ENCODE data around the gene SLC17A1. TPM values are rescaled to one million over a fixed set of nuclear protein-coding genes. Genes with fewer than 3 reads are reported as not detected.

SLC17A1 gene
- total and polyA plus RNA-seq, 10 of the 15 experiments (the other 5 are each of a cell fraction or from before 2014, with no cell fraction given): not detected

- TF ChIP-seq IKZF2 (IDR thresholded peaks at IDR 0.05) (no peak), SMAD5 (IDR thresholded peaks at IDR 0.05; ENCODE audit: low read depth) (no peak), CREB1 (IDR thresholded peaks at IDR 0.05; ENCODE audit: low read depth) (no peak), EZH2 (IDR thresholded peaks at IDR 0.05; ENCODE audit: borderline replicate concordance, control insufficient read depth, low read depth, low read length) (no peak), FOXM1 (IDR thresholded peaks at IDR 0.05; ENCODE audit: low read depth, low read length) (no peak), CHD1 (IDR thresholded peaks at IDR 0.05; ENCODE audit: low read depth, low read length) (no peak)
Observed at GRCh38 chr6:25874822-25875562, 43.1 kb upstream of the SLC17A1 start (continued).

GRCh38 chr6:25874118-25874517 is 42.3 kb upstream of the SLC17A1 start, which contains the start of gene SLC17A3:
Gene SLC17A3, minus strand, starts transcription at chr6:25874243. Its CDS starts 5,856 bp downstream, at chr6:25868387.
- SMC1A ChIA-PET (ENCODE audit: uncharacterized antibody, unreplicated experiment): interaction anchor here (0.5 to 1.2 kb wide), 2 partner anchors 10 to 51 kb away, joined by 3 read pairs; no protein-coding TSS in a partner anchor
- in situ Hi-C loops (cut with MboI): no loop called here
- 82% methylated on average over 3 of the region's 3 CpGs for WGBS (ENCODE audit: insufficient coverage, insufficient replicate concordance, low lambda C conversion rate, missing lambda C conversion rate)
- DNase-seq (ENCODE audit: low read depth, low spot score) (no peak), ATAC-seq (no peak), FAIRE-seq (no peak)
- H4K20me1 ChIP-seq (ENCODE audit: control insufficient read depth, insufficient read depth): no peaks in the 10 kb centered on the region
- no peak within 1 kb of the TSS for H3K4me2 ChIP-seq (ENCODE audit: control insufficient read depth, insufficient read depth)
- RAD21 ChIA-PET (ENCODE audit: unreplicated experiment): no interaction called here
- H3K4me1 ChIP-seq (ENCODE audit: control insufficient read depth, insufficient read depth, low read length): no peaks in the 10 kb centered on the region
- POLR2A ChIA-PET: no interaction called here
- no peaks in the 10 kb centered on the region for H3K79me2 ChIP-seq (ENCODE audit: control insufficient read depth, insufficient read depth, low read length)
- no peaks in the 10 kb centered on the region for H3K9me3 ChIP-seq (replicated peaks; ENCODE audit: control insufficient read depth, insufficient read depth, low read length)
- no peak within 1 kb of the TSS for H2AFZ ChIP-seq (ENCODE audit: control insufficient read depth, low read depth, low read length)
- no peaks in the 10 kb centered on the region for H3K36me3 ChIP-seq (ENCODE audit: control insufficient read depth in 2 of 2, insufficient read depth in 2 of 2, low read length in 1 of 2)
- no peak within 1 kb of the TSS for H3K4me3 ChIP-seq
- no peaks in the 10 kb centered on the region for H3K27me3 ChIP-seq (replicated peaks in 1 of 2; ENCODE audit: control insufficient read depth in 2 of 2, insufficient read depth in 2 of 2, low read length in 1 of 2)
- H3K9ac ChIP-seq (ENCODE audit: control insufficient read depth, insufficient read depth, low read length): no peak within 1 kb of the TSS
- H3K27ac ChIP-seq (ENCODE audit: control insufficient read depth, insufficient read depth): no peak within 1 kb of the TSS
- CTCF ChIA-PET: no interaction called here
- TF ChIP-seq POLR2A (IDR thresholded peaks at IDR 0.05; ENCODE audit: low read depth, low read length) (no peak), ZZZ3 (IDR thresholded peaks at IDR 0.05; ENCODE audit: control insufficient read depth, insufficient read length, low read depth) (no peak), ZNF622 (IDR thresholded peaks at IDR 0.05) (no peak), MYC (IDR thresholded peaks at IDR 0.05; ENCODE audit: insufficient read depth, insufficient read length, insufficient replicate concordance, low read length, severe bottlenecking) (no peak), PKNOX1 (IDR thresholded peaks at IDR 0.05) (no peak), GABPA (IDR thresholded peaks at IDR 0.05; ENCODE audit: low read depth) (no peak), ZNF207 (IDR thresholded peaks at IDR 0.05; ENCODE audit: borderline replicate concordance) (no peak), BHLHE40 (IDR thresholded peaks at IDR 0.05; ENCODE audit: borderline replicate concordance in 1 of 2, low read depth in 2 of 2, low read length in 1 of 2) (no peak), SUZ12 (IDR thresholded peaks at IDR 0.05; ENCODE audit: unreplicated experiment) (no peak), POLR2AphosphoS5 (IDR thresholded peaks at IDR 0.05; ENCODE audit: low read length) (no peak), BCLAF1 (IDR thresholded peaks at IDR 0.05) (no peak), MTA3 (IDR thresholded peaks at IDR 0.05; ENCODE audit: borderline replicate concordance, low read length) (no peak), HSF1 (IDR thresholded peaks at IDR 0.05; ENCODE audit: low read depth, low read length) (no peak), HDAC2 (IDR thresholded peaks at IDR 0.05) (no peak)
- intact Hi-C loops (cut with micrococcal nuclease; ENCODE audit: unreplicated experiment): no loop called here
- BruUV-seq (replicated peaks): no TSS peak

Measured in GM12878 (cell line).